ENCODE data around the gene PID1.

The PID1 gene

DNA sequence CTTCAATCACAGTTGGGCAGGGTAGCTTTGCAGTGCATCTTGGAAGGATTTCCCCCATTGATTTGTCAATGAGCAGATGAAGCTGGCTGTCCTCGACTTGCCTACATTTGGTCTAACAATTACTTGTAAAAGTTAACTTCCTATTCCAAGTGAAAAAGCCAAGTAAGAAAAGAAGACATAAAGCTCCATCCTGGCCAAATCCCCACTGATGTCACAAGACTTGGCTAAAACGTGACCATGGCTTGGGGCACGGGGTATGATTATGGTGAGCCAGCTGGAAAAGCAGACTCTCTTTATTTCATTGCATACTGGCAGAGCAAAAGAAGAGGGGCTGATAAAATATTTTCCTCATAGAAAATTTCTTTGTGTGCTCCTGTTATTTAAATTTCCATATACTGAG lies 25.4 kb upstream of the PID1 start:
- no peak overlapping the region for H3K4me3 ChIP-seq (IDR thresholded peaks at IDR 0.05; ENCODE audit: insufficient read depth, low read depth, low read length)
- H3K27ac ChIP-seq = no peak overlapping the region
- H3K27me3 ChIP-seq (ENCODE audit: insufficient read depth, low read depth) = no peaks in the 10 kb centered on the region
- H3K4me1 ChIP-seq (ENCODE audit: low read depth, poor library complexity, severe bottlenecking) = peaks cover 6% of the 10 kb centered on the region
- H3K36me3 ChIP-seq (ENCODE audit: insufficient read depth) = no peaks in the 10 kb centered on the region
- H3K9ac ChIP-seq = no peak overlapping the region
- H3K79me2 ChIP-seq (ENCODE audit: insufficient read depth, low read depth) = no peaks in the 10 kb centered on the region
- TF ChIP-seq CTCF (conservative IDR thresholded peaks at IDR 0.05; ENCODE audit: low read depth, low read length) = no peak
- no peak overlapping the region; the same call in 1 of the 2 replicates for H3K4me2 ChIP-seq
- H2AFZ ChIP-seq (ENCODE audit: low read depth) = no peak overlapping the region
- no peaks in the 10 kb centered on the region for H4K20me1 ChIP-seq (ENCODE audit: insufficient read depth)

DNA sequence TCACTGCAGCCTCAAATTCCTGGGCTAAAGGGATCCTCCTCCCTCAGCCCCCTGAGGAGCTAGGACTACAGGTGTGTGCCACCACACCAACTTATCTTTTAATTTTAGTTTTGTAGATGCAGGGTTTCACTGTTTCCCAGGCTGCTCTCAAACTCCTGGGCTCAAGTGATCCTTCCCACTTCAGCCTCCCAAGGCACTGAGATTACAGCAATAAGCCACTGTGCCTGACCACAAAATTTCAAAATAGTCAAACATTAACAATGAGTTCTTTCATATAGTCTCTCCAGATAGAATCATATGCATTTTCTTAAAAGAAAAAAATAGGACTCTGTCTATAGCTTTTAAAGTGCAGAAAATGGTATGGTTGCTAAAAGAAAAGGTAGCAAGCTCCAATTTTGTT lies 24.9 kb upstream of the PID1 start:
- no peaks in the 10 kb centered on the region for H3K36me3 ChIP-seq (ENCODE audit: insufficient read depth)
- H3K4me1 ChIP-seq (ENCODE audit: low read depth, poor library complexity, severe bottlenecking) = peaks cover 6% of the 10 kb centered on the region

GRCh38 chr2:229287823-229288222 lies 16.7 kb upstream of the PID1 start:
- H3K4me3 ChIP-seq (IDR thresholded peaks at IDR 0.05; ENCODE audit: insufficient read depth, low read depth, low read length) = no peak overlapping the region
- no peaks in the 10 kb centered on the region for H3K4me1 ChIP-seq (ENCODE audit: low read depth, poor library complexity, severe bottlenecking)
- H3K27ac ChIP-seq = no peak overlapping the region
- H3K27me3 ChIP-seq (ENCODE audit: insufficient read depth, low read depth) = no peaks in the 10 kb centered on the region
- no peak for TF ChIP-seq CTCF (conservative IDR thresholded peaks at IDR 0.05; ENCODE audit: low read depth, low read length)
- no peaks in the 10 kb centered on the region for H3K79me2 ChIP-seq (ENCODE audit: insufficient read depth, low read depth)
- H2AFZ ChIP-seq (ENCODE audit: low read depth) = no peak overlapping the region
- H3K4me2 ChIP-seq = no peak overlapping the region
- H4K20me1 ChIP-seq (ENCODE audit: insufficient read depth) = no peaks in the 10 kb centered on the region
- H3K36me3 ChIP-seq (ENCODE audit: insufficient read depth) = no peaks in the 10 kb centered on the region
- H3K9ac ChIP-seq = no peak overlapping the region

More for the DNA sequence above, 24.9 kb upstream of the PID1 start:
- Histone ChIP-seq H3K4me2 (no peak overlapping the region), H3K9ac (no peak overlapping the region), H3K27me3 (ENCODE audit: insufficient read depth, low read depth) (no peaks in the 10 kb centered on the region), H2AFZ (ENCODE audit: low read depth) (no peak overlapping the region), H3K4me3 (IDR thresholded peaks at IDR 0.05; ENCODE audit: insufficient read depth, low read depth, low read length) (no peak overlapping the region), H4K20me1 (ENCODE audit: insufficient read depth) (no peaks in the 10 kb centered on the region), H3K79me2 (ENCODE audit: insufficient read depth, low read depth) (no peaks in the 10 kb centered on the region), H3K27ac (no peak overlapping the region)
- TF ChIP-seq CTCF (conservative IDR thresholded peaks at IDR 0.05; ENCODE audit: low read depth, low read length) = no peak

GRCh38 chr2:229282758-229283546 lies 11.9 kb upstream of the PID1 start:
- no peak overlapping the region for H3K9ac ChIP-seq
- no peaks in the 10 kb centered on the region for H3K36me3 ChIP-seq (ENCODE audit: insufficient read depth)
- H3K4me1 ChIP-seq (ENCODE audit: low read depth, poor library complexity, severe bottlenecking) = no peaks in the 10 kb centered on the region
- H4K20me1 ChIP-seq (ENCODE audit: insufficient read depth) = no peaks in the 10 kb centered on the region
- no peaks in the 10 kb centered on the region for H3K27me3 ChIP-seq (ENCODE audit: insufficient read depth, low read depth)
- H3K4me3 ChIP-seq (IDR thresholded peaks at IDR 0.05; ENCODE audit: insufficient read depth, low read depth, low read length) = no peak overlapping the region
- no peak overlapping the region for H3K27ac ChIP-seq
- H3K79me2 ChIP-seq (ENCODE audit: insufficient read depth, low read depth) = no peaks in the 10 kb centered on the region
- no peak overlapping the region for H2AFZ ChIP-seq (ENCODE audit: low read depth)
- no peak overlapping the region for H3K4me2 ChIP-seq
- no peak for TF ChIP-seq CTCF (conservative IDR thresholded peaks at IDR 0.05; ENCODE audit: low read depth, low read length)
